Heart right ventricle (tissue), 16 donors: ENCODE measurements around the gene SDK2. TPM values are rescaled to one million over a fixed set of nuclear protein-coding genes. Genes with fewer than 3 reads are reported as not detected.

Source experiments
- ATAC-seq, 8 donors: fragments of 200-7000 bp; cut with Tn5 transposase; one replicate each; pipeline ENCODE4 v1.9.1; 2020; ENCODE audit warnings: mild to moderate bottlenecking in 8 of 8, moderate library complexity in 8 of 8, moderate number of reproducible peaks in 1 of 8
- DNase-seq, 2 donors: peaks; one replicate each; pipeline ENCODE4 v3.0.0-alpha.2; 2020
- H3K27ac ChIP-seq, 10 donors: fragments of 200-600 bp; sonication (generic) in 2 of 10; one replicate each; pipeline versions ENCODE4 v1.5.0 to v1.8.0; 2020 to 2022; ENCODE audit warnings: mild to moderate bottlenecking in 3 of 10
- H3K27me3 ChIP-seq, 7 donors: fragments of 200-600 bp; one replicate each; pipeline ENCODE4 v1.8.0; 2021 to 2022; ENCODE audit warnings: mild to moderate bottlenecking in 2 of 7
- H3K36me3 ChIP-seq, 9 donors: fragments of 200-600 bp; sonication (generic) in 1 of 9; one replicate each; pipeline versions ENCODE4 v1.5.0 to v1.8.0; 2020 to 2022; ENCODE audit warnings: mild to moderate bottlenecking in 2 of 9
- H3K4me1 ChIP-seq, 9 donors: fragments of 200-600 bp; sonication (generic) in 1 of 9; one replicate each; pipeline versions ENCODE4 v1.5.0 to v1.8.0; 2020 to 2022; ENCODE audit warnings: mild to moderate bottlenecking in 4 of 9
- H3K4me3 ChIP-seq, 10 donors: fragments of 200-600 bp; sonication (generic) in 2 of 10; one replicate each; pipeline versions ENCODE4 v1.5.0 to v1.8.0; 2020 to 2022; ENCODE audit warnings: mild to moderate bottlenecking in 7 of 10, moderate library complexity in 2 of 10
- H3K9me3 ChIP-seq, 11 donors: fragments of 200-600 bp in 10 of 11; sonication (generic) in 2 of 11; one replicate each; pipeline versions ENCODE4 v1.5.0 to v1.8.0; 2013 to 2022; ENCODE audit warnings: mild to moderate bottlenecking in 2 of 11, control low read depth in 1 of 11, moderate library complexity in 1 of 11
- WGBS, 2 donors: extraction: QIAGEN DNeasy Blood & Tissue Kit; methylation state at CpG; one replicate each; pipeline ENCODE4 v1.1.7; 2013; ENCODE audit warnings: inconsistent platforms in 1 of 2; 5-methylcytosine and 5-hydroxymethylcytosine counted together
- intact Hi-C, 10 donors: fragments of 100-400 bp; cut with DNase I; formaldehyde crosslinking; loops; one replicate each; pipeline versions ENCODE4 v1.11.1 to v1.14.2; 2022
- polyA plus RNA-seq, 2 donors: library from polyadenylated mRNA; stranded (reverse); fragments of 200-250 nt; gene quantifications; one replicate each; pipeline ENCODE4 v1.2.3, GENCODE V29; 2013
- total RNA-seq, 10 donors: library from RNA; stranded (reverse); fragmentation: NEBNext Ultra II Directional in 3 of 10; extraction: Animal tissue kit (Norgen Biotek cat#: 25700) in 3 of 10; gene quantifications; one replicate each; pipeline versions ENCODE4 v1.2.1 to v1.2.4, GENCODE V29; 2021 to 2023
- TF ChIP-seq, protein P1 (sequence below), 9 donors: fragments of 200-600 bp; sonication (generic) in 2 of 9; IDR thresholded peaks; one replicate each; pipeline versions ENCODE4 v1.5.0 to v1.8.0; 2021 to 2022; ENCODE audit warnings: antibody characterized with exemption in 9 of 9, mild to moderate bottlenecking in 5 of 9, moderate library complexity in 1 of 9
- donor health status: Arrhythmogenic right ventricular cardiomyopathy.
- donor health status: ischemic (EF 13 %, LVEDD 7.1; RV severe dilation, severe dysfunction).
- donor health status: healthy with polysubstance abuse.
- donor health status: DM: no; HTN: yes; CAD: no.
- donor health status: DM: no; HTN: no; CAD: no.
- donor health status: ischemic (EF 25% LVEDD 6.9; RV normal size, moderate dysfunction).
- donor health status: ischemic (EF 25% LVEDD 5.7; RV mildly dilated, moderate dysfunction).
- donor health status: healthy.
- donor health status: DM: yes; HTN: yes; CAD: no.
- donor health status: Ischemic cardiomyopathy.
- donor health status: ischemic (EF 35%, LVEDD 5.7; RV mildly dilated, moderate dysfunction).
- donor health status: nonischemic (EF 11% LVEDD 7.7; RV severe dilation, severe dysfunction).
- donor health status: DM: yes; HTN: yes; CAD: no.
- donor health status: PGD.
- donor health status: ischemic (EF 29% LVEDD 5.4; RV normal size, mild dysfunction).
- donor health status: nonischemic (EF 23%, LVEDD 6.1; RV moderate dilation, normal function).

SDK2 gene
- total and polyA plus RNA-seq, 12 donors: 0.44 to 4.2 (median 1.9) TPM

DNA sequence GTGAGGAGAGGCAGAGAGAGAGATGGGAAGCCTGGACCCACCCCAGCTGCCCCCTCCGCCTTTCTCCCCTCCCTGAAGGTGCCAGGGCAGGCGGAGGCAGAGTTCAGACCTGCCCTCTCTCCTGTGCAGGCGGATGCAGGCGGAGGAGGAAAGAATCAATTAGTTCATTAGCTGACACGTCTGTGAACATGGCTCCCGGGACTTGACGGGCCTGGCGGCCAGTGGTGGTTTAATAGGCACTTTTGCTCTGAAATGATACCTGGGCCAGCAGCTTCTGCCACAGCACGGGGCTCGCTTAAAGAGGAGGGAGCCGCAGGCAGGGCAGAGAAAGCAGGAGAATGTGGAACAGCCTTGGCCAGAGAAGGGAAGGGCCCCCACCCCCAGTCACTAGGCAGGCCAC is 98.1 kb downstream of the SDK2 start:
- TF ChIP-seq, protein P1, sequence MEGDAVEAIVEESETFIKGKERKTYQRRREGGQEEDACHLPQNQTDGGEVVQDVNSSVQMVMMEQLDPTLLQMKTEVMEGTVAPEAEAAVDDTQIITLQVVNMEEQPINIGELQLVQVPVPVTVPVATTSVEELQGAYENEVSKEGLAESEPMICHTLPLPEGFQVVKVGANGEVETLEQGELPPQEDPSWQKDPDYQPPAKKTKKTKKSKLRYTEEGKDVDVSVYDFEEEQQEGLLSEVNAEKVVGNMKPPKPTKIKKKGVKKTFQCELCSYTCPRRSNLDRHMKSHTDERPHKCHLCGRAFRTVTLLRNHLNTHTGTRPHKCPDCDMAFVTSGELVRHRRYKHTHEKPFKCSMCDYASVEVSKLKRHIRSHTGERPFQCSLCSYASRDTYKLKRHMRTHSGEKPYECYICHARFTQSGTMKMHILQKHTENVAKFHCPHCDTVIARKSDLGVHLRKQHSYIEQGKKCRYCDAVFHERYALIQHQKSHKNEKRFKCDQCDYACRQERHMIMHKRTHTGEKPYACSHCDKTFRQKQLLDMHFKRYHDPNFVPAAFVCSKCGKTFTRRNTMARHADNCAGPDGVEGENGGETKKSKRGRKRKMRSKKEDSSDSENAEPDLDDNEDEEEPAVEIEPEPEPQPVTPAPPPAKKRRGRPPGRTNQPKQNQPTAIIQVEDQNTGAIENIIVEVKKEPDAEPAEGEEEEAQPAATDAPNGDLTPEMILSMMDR (IDR thresholded peaks at IDR 0.05): no peak
- Histone ChIP-seq H3K4me1 (peaks cover 0 to 10% (median 0%) of the 10 kb centered on the region in 9 donors), H3K9me3 (no peaks in the 10 kb centered on the region), H3K27ac (no peak overlapping the region), H3K36me3 (no peaks in the 10 kb centered on the region), H3K27me3 (peaks cover 0 to 2% (median 0%) of the 10 kb centered on the region in 7 donors), H3K4me3 (no peak overlapping the region)
- intact Hi-C loops: no loop called here
- WGBS, 2 donors: 86 to 90% methylated on average over 11 of the region's 11 CpGs
- ATAC-seq (no peak), DNase-seq (no peak)

GRCh38 chr17:73545109-73546032 is 98.9 kb downstream of the SDK2 start:
- ATAC-seq (no peak), DNase-seq (no peak)
- peaks cover 0 to 2% (median 0%) of the 10 kb centered on the region in 7 donors for H3K27me3 ChIP-seq
- no peaks in the 10 kb centered on the region for H3K36me3 ChIP-seq
- no peak overlapping the region for H3K27ac ChIP-seq
- TF ChIP-seq, protein P1 (IDR thresholded peaks at IDR 0.05): no peak
- H3K9me3 ChIP-seq: no peaks in the 10 kb centered on the region
- peaks cover 0 to 10% (median 0%) of the 10 kb centered on the region in 9 donors for H3K4me1 ChIP-seq
- intact Hi-C loops: no loop called here
- WGBS, 2 donors: 82 to 84% methylated on average over 17 of the region's 17 CpGs
- H3K4me3 ChIP-seq: no peak overlapping the region

DNA sequence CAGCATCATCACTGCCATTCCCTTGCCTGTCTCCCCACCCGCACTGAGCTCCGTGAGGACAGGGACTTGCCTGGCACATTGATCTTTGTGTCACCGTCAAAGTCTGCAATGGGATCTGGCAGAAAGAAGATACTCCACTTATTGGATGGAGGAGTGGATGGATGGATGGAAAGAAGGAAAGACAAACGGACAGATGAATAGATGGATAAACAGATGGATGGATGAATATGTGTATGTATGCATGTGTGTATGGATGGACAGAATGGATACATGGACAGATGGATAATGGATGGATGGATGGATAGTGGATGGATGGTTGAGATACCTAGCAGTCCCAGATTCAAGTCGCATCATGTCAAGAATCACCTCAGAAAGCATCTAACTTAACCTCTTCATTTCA is 99.9 kb downstream of the SDK2 start:
- Histone ChIP-seq H3K4me3 (no peak overlapping the region), H3K36me3 (no peaks in the 10 kb centered on the region), H3K9me3 (no peaks in the 10 kb centered on the region), H3K4me1 (peaks cover 0 to 10% (median 0%) of the 10 kb centered on the region in 9 donors), H3K27ac (no peak overlapping the region), H3K27me3 (no peaks in the 10 kb centered on the region)
- DNase-seq (no peak), ATAC-seq (no peak)
- intact Hi-C loops: no loop called here
- 88 to 97% methylated on average over 5 of the region's 5 CpGs for WGBS, 2 donors
- TF ChIP-seq, protein P1 (IDR thresholded peaks at IDR 0.05): no peak

- H3K36me3 ChIP-seq: no peaks in the 10 kb centered on the region
- H3K27ac ChIP-seq: no peak overlapping the region
- intact Hi-C loops: no loop called here
- ATAC-seq: no peak
- no peaks in the 10 kb centered on the region for H3K27me3 ChIP-seq
- H3K9me3 ChIP-seq: no peaks in the 10 kb centered on the region
- H3K4me3 ChIP-seq: no peak overlapping the region
- H3K4me1 ChIP-seq: peaks cover 0 to 7% (median 0%) of the 10 kb centered on the region in 9 donors
- no peak for DNase-seq
- TF ChIP-seq, protein P1 (IDR thresholded peaks at IDR 0.05): no peak
- WGBS, 2 donors: 74 to 79% methylated on average over 9 of the region's 9 CpGs
These were observed 101.9 kb downstream of the SDK2 start for GRCh38 chr17:73542323-73542722.
